Right kidney (tissue), 1 donor: Measurements from ENCODE around the gene HOXB7.

Experiments used
- DNase-seq: peaks from one replicate; pipeline ENCODE4 v3.0.0-alpha.2; 2016

The HOXB7 gene

DNA sequence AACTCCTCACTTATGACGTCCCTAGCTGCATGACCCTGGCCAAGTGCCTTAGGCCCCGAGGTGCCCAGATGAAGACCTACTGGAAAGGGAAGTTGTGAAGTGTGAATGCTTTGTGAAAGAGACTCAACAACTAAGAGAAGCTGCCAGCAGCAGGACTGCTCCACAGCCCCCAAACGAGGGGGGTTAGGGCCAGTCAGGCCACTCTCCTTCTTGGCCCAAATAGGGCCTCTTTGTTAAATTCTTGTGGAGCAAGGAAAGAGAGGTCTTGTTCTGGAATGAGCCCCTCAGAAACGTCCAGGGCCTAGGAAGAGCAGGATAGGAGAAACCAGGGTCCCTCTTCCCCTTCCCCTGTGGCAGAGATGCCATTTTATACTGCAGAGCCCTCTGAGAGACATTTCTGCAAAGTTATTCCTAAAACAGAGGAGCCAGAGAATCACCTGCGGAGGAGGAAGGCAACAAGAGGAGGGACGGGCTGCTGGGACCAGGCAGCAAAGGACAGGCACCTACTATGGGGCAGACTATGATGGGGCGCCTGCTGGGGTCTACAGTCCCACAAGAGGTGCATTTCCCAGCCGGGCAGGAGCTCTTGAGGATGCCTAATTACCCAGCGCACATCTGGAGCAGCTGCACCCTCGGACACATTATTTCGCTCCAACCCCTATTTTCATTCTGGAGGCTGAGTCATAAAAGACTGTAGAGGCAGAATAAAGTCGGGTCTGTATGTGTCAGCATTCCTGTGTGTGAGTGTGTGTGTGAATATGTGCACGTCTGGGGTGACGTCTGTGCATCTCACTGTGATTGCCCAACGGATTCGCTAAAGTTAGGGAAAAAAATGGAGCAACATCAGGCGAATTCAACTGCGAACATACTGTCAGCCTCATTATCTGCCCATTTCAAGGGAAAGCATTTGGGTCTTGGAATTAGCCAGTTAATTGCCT is 26.8 kb upstream of the HOXB7 start:
- peak; percentile 13 for DNase-seq

GRCh38 chr17:48636177-48637018 is 25.6 kb upstream of the HOXB7 start:
- DNase-seq, result peak; percentile 81

DNA sequence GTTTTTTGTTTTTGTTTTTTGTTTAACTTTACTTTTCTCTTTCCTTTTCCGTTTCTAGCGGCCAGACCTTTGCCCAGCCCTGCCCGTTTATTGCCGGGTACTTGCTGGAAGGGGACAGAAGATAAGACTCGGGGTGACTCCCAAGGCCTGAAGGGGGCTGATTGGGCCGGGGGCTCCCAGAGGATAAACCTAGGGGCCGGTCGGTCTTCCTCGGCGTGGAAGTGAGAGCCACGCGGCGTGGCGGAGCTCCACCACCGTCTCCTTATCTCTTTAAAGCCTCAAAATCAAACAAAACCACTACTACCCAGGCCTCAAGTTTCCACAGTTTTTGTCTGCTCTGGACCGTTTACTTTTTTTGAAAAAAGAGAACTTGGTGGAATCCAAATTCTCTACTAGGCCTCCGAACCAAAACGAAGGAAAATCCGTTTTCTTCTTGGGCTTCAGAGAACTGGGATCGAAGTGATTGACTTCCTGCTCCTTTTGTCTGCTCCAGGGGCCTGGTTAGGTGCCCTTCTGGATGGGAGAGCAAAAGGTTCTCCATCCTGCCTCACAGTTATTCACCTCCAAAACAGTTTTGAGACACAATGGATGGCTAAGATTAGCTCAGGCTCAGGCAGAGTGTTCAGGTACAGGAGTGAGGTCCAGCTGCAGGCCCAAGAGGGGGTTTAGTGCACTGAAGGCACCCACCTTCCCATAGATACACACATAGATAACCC is 23.8 kb upstream of the HOXB7 start:
- peak; percentile 18 for DNase-seq

- DNase-seq, result no peak
These were observed 22.5 kb upstream of the HOXB7 start for GRCh38 chr17:48633266-48633677.

GRCh38 chr17:48632579-48633265 is 21.9 kb upstream of the HOXB7 start:
- peak; percentile 36 for DNase-seq

DNA sequence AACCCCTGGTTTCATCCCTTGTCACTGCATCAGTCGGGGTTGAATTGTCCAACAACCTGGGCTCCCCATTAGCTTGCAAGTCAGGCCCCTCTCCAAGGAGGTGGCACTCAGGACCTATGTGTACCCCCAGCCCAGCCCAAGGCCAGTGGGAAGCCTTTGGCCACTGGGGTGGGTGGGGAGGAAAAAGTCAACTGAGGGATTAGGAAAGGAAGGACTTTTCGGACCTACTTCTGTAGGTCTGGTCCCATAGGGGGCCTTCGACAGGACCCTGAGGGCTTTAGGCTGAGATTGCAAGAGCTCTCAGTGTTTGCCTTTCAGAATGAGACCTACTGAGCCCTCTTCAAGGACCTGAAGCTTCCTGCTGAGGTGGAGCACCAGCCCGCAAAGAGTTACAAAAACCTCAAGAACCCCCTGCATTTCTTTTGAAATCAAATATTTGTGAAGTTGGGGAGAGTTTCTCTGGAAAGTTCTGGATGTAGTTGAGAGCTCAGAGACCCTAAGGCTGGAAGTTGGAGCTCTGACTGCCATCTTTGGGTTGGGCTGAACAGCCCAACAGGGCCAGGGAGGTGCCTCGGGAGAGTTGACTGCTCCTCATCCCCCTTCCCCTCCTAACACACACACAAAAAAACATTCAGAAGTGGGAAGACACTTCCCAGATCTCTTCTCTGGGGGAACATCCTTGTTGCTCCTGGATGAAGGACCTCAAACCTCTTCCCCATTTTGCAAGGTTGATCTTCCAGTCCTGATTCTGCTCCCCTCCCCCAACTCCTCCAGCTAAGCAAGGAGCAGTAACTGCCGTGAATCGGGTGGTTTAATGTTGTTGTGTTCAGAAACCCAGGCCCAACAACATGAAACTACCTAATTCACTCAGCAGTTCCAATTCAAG is 21.1 kb upstream of the HOXB7 start:
- peak; percentile 18 for DNase-seq

DNA sequence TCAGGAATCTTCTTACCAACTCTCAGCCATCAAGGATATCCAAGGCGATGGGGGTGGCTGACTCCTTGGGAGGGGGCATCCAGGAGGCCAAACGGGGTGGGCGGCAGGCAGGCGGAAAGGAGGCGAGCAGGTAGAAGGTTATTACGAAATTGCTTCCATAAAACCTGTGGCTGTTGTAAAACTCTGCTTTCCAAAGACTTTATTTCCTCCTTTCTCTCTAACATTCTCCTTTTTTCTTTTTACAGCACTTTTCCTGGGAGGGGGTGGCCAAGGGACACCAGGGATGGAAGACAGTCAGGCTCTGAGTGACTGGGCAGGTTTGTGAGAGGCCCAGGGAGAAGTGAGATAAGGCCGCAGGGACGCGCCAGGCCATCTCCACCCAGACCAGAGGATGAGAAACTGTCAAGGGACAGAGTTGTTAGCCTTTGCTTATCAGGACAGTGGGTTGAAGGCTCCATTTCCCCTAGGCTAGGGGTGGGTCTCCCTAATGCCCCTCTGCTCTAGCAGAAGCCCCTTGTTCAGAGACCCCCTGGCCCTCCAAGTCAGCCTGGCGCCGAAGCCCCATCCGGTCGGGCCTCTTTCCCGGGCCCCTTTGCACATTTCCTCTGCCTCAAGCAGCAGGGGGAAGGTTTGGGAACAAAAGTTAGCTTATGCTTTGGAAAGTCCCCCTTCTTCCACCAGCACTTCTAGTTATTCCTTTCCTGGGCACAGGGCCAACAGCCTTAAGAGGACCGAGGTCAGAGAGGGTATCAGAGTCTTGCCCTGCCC is 20.3 kb upstream of the HOXB7 start:
- peak; percentile 18 for DNase-seq

DNA sequence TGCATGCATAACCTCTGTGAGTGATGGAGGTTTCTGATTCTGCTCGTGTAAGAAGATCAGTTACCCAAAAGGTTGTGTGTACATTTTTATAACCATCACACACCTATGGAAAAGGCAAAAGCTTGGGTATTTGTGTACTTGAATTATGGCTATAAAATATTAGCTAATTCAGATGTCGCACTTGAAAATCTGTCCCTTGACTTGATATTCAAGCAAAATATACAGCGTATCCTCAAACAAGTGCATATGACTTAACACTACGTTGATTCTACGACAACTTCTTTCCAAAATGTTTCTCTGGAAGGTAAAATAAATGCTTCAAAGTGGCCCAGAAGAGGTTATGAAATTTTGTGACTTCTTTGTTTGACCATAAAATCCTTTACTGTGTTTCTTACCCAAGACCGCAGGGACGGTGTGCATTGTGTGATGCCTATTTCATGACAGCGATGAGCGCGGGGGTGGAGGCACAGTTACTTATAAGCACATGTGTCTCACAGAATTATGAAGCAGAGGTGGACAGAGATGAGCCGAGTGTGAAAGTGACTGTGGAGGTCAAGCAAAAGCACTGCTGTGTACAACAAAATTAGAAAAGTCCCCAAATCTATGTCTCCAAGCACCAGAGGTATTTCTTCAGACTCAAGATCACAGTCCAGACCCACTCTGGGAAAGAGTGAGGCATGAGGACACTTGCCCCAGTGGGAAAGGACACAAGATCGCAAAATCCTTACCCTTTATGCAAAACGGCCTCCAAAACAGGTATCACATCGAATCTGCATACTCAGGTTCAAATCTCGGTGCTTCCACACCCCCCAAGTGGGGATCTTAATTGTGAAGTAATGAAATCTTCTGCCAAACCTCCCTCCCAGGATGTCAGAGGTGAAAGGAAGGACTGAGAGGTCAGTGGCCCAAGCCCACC is 19.4 kb upstream of the HOXB7 start:
- peak; percentile 22 for DNase-seq

GRCh38 chr17:48629411-48629759 is 18.6 kb upstream of the HOXB7 start:
- peak; percentile 6 for DNase-seq

GRCh38 chr17:48628649-48629410 is 18.0 kb upstream of the HOXB7 start:
- no peak for DNase-seq

DNA sequence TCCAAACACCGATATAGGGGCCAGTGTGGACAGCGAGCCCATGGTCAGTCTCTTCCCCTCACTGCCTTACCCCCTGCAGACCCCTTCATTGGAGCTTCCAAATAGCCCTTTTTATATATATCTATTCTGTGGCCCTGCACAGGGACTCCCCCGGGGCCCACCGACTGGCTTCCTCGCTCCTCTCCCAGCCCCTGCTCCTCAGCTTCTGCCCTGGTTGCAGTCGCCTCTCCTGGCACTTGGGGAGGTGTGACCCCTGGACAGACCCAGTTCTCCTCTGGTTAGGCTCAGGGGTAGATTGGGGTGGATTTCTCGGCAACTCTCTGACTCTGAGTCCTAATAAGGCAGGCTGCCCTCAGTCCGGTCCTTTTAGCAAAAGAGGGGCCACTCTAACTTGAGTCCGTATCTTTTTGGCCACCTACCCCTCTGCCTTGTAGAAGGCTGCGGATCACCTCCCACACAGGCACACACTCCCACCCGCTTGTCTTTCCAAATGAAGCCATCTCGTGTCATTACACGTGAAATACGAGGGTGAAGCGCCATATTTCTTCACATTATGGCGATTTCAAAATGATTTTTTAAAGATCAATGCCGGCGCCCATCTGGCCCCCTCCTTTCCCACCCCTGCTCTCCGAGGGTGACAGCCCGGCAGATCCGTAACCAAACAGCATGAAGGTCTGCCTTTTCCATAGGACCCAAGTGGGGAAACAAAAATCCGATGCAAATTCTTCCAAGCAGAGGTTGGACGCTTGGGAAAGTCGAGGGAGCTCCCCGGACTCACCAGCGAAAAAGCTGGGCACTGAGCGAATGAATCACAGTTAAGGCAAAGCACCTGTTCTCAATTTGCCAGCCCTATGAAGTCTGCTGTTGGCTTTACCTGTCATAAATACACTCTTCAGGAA is 17.1 kb upstream of the HOXB7 start:
- DNase-seq, result no peak

- no peak for DNase-seq
These were observed 16.3 kb upstream of the HOXB7 start for GRCh38 chr17:48627118-48627597.

- peak; percentile 74 for DNase-seq
These were observed 15.7 kb upstream of the HOXB7 start, which contains the start of gene HOXB9 for GRCh38 chr17:48626245-48627117. TSS of gene HOXB9 (minus strand) at chr17:48626358. CDS start at chr17:48626269, 89 bp downstream.

- peak; percentile 84 for DNase-seq
These were observed 14.9 kb upstream of the HOXB7 start for GRCh38 chr17:48625495-48626244.
